ENCODE measurements around the gene CLEC16A.

CLEC16A gene

GRCh38 chr16:11145173-11145818, 200.9 kb downstream of the CLEC16A start:
- no peak for DNase-seq

DNA sequence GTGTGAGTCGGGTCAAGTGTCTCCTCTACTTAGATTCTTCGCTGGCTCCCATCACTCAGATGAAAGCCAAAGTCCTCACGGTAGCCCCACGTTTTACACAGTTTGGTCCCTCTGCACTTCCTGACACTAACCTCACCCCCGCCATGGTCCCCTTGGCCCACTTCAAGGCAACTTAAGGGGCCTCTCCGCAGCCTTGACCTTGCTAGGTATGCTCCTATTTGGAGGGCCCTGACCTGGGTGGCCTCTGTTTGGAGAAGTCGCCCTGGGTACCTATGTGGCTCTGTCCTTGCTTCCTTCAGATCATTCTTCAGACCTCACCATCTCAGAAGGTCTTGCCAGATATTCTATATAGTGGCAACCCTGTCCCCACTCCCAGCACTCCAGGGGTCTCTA, 201.5 kb downstream of the CLEC16A start:
- DNase-seq: no peak

GRCh38 chr16:11147033-11147753, 202.8 kb downstream of the CLEC16A start:
- DNase-seq: no peak

GRCh38 chr16:11147754-11148444, 203.5 kb downstream of the CLEC16A start:
- no peak for DNase-seq

DNA sequence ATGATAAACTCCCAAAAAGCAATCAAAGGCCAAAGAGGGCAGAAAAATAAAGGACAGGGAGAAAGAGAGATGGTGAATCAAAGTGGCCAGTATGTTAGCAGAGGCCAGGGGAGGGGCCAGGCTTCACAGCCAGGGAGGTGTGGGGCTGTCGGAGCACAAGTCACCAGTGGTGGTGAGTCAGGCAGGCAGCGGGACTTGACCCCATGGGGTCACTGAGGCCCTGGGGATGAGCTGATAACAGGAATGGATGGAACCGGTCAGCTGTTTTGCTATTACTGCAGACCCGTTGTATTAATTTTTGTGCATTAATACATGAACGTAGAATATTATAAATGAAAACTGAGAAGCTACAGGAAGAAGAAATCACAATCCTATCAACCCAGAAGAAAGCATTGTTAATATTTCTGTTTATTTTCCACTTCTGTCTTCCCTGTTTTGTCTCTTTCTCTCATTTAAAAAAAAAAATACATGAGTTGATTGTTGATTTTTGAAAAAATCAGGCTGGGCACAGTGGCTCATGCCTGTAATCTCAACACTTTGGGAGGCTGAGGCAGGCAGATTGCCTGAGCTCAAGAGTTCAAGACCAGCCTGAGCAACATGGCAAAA, 204.8 kb downstream of the CLEC16A start:
- DNase-seq: no peak

- no peak for DNase-seq
Measured at GRCh38 chr16:11150190-11150589, 205.8 kb downstream of the CLEC16A start.

DNA sequence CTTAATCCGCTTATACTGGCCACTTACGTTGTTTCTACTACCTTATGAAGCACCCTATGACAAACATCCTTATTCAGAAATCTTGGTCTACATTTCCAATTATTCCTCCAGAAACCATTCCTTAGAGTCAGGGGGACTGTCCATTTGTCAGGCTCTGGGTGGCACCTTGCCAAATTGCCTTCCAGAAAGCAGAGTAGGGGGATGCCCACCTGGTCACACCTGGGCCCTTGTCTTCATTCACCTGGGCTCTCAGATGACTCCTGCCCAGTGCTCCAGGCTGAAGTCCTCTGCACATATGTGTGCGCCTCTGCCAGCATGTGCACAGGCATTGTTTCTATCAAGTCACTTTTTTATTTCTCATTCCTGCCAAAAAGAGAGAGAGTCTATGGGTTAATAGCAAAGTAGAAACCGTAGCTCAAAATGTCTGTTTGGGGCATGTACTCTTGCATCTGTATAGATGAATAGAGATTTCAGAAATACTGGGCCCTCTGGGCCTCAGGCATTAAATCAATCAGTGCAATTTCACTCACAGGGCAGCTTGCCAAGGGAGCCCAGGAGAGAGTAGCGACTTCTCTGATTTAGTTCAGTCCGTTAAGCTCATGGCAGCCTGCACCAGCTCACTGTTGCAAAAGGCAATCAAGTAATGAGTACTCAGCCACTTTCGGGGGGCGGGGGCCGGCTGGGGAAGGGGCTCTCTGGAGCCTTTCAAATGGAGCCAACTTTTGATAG, 207.0 kb downstream of the CLEC16A start:
- DNase-seq: no peak

DNA sequence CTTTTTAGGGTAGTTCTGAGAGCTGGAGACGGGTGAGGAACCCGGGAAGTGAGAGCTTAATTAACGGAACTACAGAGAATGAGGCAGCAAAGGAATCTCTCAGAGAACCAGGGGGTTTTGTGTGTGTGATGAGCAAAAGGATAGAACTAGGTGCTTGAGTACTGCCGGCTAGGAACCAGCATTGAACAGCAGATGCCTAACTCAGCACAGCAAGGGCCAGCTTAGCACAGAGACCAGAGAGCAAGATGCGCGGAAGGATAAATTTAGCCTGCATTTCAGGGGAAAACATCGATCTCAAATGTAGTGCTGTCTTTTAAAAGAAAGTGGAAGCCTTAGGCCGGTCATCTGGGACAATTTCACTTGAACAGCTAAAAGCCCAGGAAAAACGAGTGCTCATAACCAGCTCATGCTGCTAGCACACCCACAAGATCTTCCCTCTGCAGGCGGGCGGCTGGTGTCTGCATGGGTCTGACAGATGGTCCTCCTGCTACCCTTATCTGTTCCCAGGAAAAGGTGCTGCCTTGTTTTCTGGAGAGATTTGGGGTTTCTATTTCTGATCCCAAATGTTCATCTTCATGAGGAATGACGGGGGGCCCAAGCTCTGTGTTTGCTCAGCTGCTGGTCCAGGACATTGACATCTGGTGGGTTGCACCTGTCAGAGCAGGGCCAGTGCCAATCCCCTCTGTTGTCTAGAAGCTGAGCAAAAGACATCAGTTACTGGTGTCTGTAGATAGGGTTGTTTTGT, 207.7 kb downstream of the CLEC16A start:
- no peak for DNase-seq

DNA sequence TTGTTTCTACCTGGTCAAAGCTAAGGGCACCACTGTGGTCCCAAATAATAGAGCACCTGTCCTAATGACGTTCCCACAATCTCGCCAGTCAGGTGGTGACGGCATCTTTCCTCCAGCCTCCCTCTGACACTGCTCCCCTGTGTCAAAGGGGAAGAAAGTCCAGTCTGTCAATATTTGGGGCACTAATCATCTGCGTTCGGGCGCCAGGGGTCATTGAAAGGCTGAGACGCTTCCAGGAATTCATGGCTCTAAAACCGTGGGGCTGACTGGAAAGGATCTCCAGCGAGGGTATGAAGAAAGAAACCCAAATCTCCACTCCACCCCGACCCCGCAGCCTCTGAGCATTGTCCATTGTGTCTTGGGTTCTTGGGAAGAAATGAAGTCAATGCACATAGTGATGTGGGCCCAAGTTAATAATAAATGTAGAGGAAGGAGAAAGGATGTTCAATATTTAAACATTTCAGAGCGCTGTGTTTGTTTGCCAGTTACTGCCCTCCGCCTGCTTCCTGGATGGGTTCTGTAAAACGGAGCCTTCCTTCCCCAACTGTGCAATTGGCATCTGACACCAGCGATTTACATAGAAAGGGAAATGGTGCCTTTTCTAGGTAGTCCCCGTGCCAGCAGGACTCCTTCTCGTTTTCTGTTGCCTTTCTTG, 208.4 kb downstream of the CLEC16A start:
- DNase-seq: no peak

GRCh38 chr16:11155284-11155806, 211.0 kb downstream of the CLEC16A start:
- DNase-seq: peak in 1 of 2 donors; percentile 18

GRCh38 chr16:11156401-11156800, 212.0 kb downstream of the CLEC16A start:
- no peak for DNase-seq

GRCh38 chr16:11157143-11157542, 212.8 kb downstream of the CLEC16A start:
- DNase-seq: no peak

- DNase-seq: no peak
Measured at GRCh38 chr16:11158018-11158417, 213.7 kb downstream of the CLEC16A start.

GRCh38 chr16:11159282-11159681, 214.9 kb downstream of the CLEC16A start:
- DNase-seq: no peak

DNA sequence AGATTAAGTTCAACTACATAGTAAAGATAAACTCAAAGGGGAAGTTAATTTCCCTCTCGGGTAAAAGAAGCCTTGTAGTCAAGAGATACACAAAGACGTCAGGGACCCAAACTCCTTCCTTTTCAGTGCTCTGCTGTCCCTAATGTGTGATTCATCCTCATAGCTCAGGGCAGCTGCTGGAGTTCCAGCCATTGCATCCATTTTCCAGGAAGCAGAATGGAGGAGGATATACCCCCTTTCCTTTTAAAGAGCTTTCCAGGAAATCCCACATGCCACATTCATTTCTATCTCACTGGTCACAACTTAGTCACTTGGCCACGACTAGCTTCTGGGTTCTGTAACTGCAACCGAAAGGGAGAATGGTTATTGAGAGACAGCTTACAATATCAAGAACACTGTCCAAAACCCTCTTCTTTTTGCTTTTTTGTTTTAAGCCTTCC, 216.3 kb downstream of the CLEC16A start:
- no peak for DNase-seq

GRCh38 chr16:11161439-11161838, 217.1 kb downstream of the CLEC16A start:
- no peak for DNase-seq

- no peak for DNase-seq
Measured at GRCh38 chr16:11161974-11162373, 217.6 kb downstream of the CLEC16A start.

- DNase-seq: no peak
Measured at GRCh38 chr16:11162586-11163268, 218.4 kb downstream of the CLEC16A start.

- DNase-seq: no peak
Measured at GRCh38 chr16:11163761-11164261, 219.4 kb downstream of the CLEC16A start.

- no peak for DNase-seq
Measured at GRCh38 chr16:11164482-11165270, 220.3 kb downstream of the CLEC16A start.
